NK-92 treated with Interleukin-12 subunit alpha and Interleukin-12 subunit beta, amount 100 ng/mL, for 24 hours (cell line): Measurements from ENCODE around the gene CACNA2D4.

ENCODE experiments used
- DNase-seq: peaks from one replicate; lab custom pipeline; 2025; lab: John Stamatoyannopoulos, UW

Gene CACNA2D4

GRCh38 chr12:1815108-1815507 lies 103.3 kb downstream of the CACNA2D4 start:
- no peak for DNase-seq

- no peak for DNase-seq
These were observed 104.2 kb downstream of the CACNA2D4 start for GRCh38 chr12:1814266-1814665.

- no peak for DNase-seq
These were observed 105.7 kb downstream of the CACNA2D4 start for GRCh38 chr12:1812650-1813302.

GRCh38 chr12:1811948-1812291 lies 106.5 kb downstream of the CACNA2D4 start:
- no peak for DNase-seq

GRCh38 chr12:1811281-1811947 lies 107.0 kb downstream of the CACNA2D4 start:
- no peak for DNase-seq

- DNase-seq, result no peak
These were observed 107.5 kb downstream of the CACNA2D4 start for GRCh38 chr12:1810931-1811280.

GRCh38 chr12:1810201-1810930 lies 108.1 kb downstream of the CACNA2D4 start:
- DNase-seq, result no peak

GRCh38 chr12:1809591-1810190 lies 108.8 kb downstream of the CACNA2D4 start:
- no peak for DNase-seq

- no peak for DNase-seq
These were observed 109.5 kb downstream of the CACNA2D4 start for GRCh38 chr12:1808798-1809480.

- no peak for DNase-seq
These were observed 110.2 kb downstream of the CACNA2D4 start for GRCh38 chr12:1808036-1808797.

- no peak for DNase-seq
These were observed 111.2 kb downstream of the CACNA2D4 start for GRCh38 chr12:1807087-1807860.

GRCh38 chr12:1806301-1807086 lies 112.0 kb downstream of the CACNA2D4 start:
- no peak for DNase-seq

- DNase-seq, result no peak
These were observed 112.9 kb downstream of the CACNA2D4 start for GRCh38 chr12:1805441-1806081.

- peak; percentile 45 for DNase-seq
These were observed 113.7 kb downstream of the CACNA2D4 start for GRCh38 chr12:1804545-1805332.

- DNase-seq, result no peak
These were observed 114.7 kb downstream of the CACNA2D4 start for GRCh38 chr12:1803736-1804135.

GRCh38 chr12:1801303-1801975 lies 117.0 kb downstream of the CACNA2D4 start:
- no peak for DNase-seq

GRCh38 chr12:1800401-1801302 lies 117.8 kb downstream of the CACNA2D4 start:
- DNase-seq, result no peak
